Measurements from ENCODE around the gene GAB1.

DNA sequence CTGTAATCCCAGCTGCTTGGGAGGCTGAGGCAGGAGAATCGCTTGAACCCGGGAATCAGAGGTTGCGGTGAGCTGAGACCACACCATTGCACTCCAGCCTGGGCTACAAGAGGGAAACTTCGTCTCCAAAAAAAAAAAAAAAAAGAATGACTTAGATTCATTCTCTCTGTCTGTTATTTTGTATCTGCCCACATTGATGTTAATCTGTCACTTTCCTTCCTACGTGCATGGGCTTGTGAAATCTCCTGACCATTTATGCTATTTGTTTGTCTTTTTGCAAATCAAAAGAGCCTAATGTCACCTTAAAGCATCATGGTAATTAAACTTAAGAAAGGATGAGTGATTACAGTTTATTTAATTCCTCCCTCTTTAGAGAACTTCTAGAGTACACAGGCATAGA, 27.4 kb downstream of the GAB1 start:
- TF ChIP-seq, protein P1, sequence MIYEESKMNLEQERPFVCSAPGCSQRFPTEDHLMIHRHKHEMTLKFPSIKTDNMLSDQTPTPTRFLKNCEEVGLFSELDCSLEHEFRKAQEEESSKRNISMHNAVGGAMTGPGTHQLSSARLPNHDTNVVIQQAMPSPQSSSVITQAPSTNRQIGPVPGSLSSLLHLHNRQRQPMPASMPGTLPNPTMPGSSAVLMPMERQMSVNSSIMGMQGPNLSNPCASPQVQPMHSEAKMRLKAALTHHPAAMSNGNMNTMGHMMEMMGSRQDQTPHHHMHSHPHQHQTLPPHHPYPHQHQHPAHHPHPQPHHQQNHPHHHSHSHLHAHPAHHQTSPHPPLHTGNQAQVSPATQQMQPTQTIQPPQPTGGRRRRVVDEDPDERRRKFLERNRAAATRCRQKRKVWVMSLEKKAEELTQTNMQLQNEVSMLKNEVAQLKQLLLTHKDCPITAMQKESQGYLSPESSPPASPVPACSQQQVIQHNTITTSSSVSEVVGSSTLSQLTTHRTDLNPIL (CRISPR knock-in tag; IDR thresholded peaks at IDR 0.05; ENCODE audit: low read depth), result no peak
- no peak for TF ChIP-seq ARNTL (CRISPR knock-in tag; IDR thresholded peaks at IDR 0.05; ENCODE audit: borderline replicate concordance, low read depth)
- no peak for TF ChIP-seq ZFP30 (CRISPR knock-in tag; IDR thresholded peaks at IDR 0.05)
- no peak for TF ChIP-seq TCF4 (CRISPR knock-in tag; IDR thresholded peaks at IDR 0.05; ENCODE audit: borderline replicate concordance)
- TF ChIP-seq, protein P2, sequence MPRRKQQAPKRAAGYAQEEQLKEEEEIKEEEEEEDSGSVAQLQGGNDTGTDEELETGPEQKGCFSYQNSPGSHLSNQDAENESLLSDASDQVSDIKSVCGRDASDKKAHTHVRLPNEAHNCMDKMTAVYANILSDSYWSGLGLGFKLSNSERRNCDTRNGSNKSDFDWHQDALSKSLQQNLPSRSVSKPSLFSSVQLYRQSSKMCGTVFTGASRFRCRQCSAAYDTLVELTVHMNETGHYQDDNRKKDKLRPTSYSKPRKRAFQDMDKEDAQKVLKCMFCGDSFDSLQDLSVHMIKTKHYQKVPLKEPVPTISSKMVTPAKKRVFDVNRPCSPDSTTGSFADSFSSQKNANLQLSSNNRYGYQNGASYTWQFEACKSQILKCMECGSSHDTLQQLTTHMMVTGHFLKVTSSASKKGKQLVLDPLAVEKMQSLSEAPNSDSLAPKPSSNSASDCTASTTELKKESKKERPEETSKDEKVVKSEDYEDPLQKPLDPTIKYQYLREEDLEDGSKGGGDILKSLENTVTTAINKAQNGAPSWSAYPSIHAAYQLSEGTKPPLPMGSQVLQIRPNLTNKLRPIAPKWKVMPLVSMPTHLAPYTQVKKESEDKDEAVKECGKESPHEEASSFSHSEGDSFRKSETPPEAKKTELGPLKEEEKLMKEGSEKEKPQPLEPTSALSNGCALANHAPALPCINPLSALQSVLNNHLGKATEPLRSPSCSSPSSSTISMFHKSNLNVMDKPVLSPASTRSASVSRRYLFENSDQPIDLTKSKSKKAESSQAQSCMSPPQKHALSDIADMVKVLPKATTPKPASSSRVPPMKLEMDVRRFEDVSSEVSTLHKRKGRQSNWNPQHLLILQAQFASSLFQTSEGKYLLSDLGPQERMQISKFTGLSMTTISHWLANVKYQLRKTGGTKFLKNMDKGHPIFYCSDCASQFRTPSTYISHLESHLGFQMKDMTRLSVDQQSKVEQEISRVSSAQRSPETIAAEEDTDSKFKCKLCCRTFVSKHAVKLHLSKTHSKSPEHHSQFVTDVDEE (CRISPR knock-in tag; IDR thresholded peaks at IDR 0.05), result no peak
- no peak for TF ChIP-seq CSDC2 (CRISPR knock-in tag; IDR thresholded peaks at IDR 0.05)
- no peak for TF ChIP-seq RARB (CRISPR knock-in tag; IDR thresholded peaks at IDR 0.05)
- no peak for TF ChIP-seq TOX (CRISPR knock-in tag; IDR thresholded peaks at IDR 0.05; ENCODE audit: borderline replicate concordance)
- TF ChIP-seq, protein P3, sequence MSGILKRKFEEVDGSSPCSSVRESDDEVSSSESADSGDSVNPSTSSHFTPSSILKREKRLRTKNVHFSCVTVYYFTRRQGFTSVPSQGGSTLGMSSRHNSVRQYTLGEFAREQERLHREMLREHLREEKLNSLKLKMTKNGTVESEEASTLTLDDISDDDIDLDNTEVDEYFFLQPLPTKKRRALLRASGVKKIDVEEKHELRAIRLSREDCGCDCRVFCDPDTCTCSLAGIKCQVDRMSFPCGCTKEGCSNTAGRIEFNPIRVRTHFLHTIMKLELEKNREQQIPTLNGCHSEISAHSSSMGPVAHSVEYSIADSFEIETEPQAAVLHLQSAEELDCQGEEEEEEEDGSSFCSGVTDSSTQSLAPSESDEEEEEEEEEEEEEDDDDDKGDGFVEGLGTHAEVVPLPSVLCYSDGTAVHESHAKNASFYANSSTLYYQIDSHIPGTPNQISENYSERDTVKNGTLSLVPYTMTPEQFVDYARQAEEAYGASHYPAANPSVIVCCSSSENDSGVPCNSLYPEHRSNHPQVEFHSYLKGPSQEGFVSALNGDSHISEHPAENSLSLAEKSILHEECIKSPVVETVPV (CRISPR knock-in tag; IDR thresholded peaks at IDR 0.05), result no peak
- TF ChIP-seq ZNF565 (CRISPR knock-in tag; conservative IDR thresholded peaks at IDR 0.05; ENCODE audit: low read depth), result no peak
- no peak for TF ChIP-seq ZNF8 (CRISPR knock-in tag; IDR thresholded peaks at IDR 0.05)
- no peak for TF ChIP-seq SNAI2 (CRISPR knock-in tag; IDR thresholded peaks at IDR 0.05)
